ENCODE data around the gene FOLR3. TPM values are rescaled to one million over a fixed set of nuclear protein-coding genes. Genes with fewer than 3 reads are reported as not detected.
"Not testable (repeated sequence)": the region's sequence is repeated elsewhere in the genome, so short reads cannot be mapped to it uniquely, and the experiment has no call there.

The FOLR3 gene
- total RNA-seq: 0.18 and 0.51 TPM in 2 replicates

GRCh38 chr11:72135473-72135872, at the start of gene FOLR3:
Gene FOLR3 (plus strand): TSS chr11:72135725. CDS start chr11:72135953, 228 bp downstream.
- H3K27ac Mint-ChIP-seq: peak within 1 kb of the TSS; percentile 81
- H3K9me3 Mint-ChIP-seq: peaks cover 15% of the 10 kb centered on the region
- peaks cover 10% of the 10 kb centered on the region for H3K36me3 Mint-ChIP-seq (ENCODE audit: low read depth)
- H3K4me3 Mint-ChIP-seq (ENCODE audit: low read depth); DNase-seq (ENCODE audit: low spot score); intact Hi-C loops (cut with micrococcal nuclease): not testable (repeated sequence)
- peaks cover 15% of the 10 kb centered on the region for H3K27me3 Mint-ChIP-seq (ENCODE audit: low read depth)
- H3K4me1 Mint-ChIP-seq (ENCODE audit: low read depth): peaks cover 13% of the 10 kb centered on the region

- Mint-ChIP-seq H3K27ac (no peak overlapping the region), H3K27me3 (ENCODE audit: low read depth) (no peaks in the 10 kb centered on the region), H3K4me1 (ENCODE audit: low read depth) (peaks cover 24% of the 10 kb centered on the region), H3K36me3 (ENCODE audit: low read depth) (peaks cover 22% of the 10 kb centered on the region), H3K4me3 (ENCODE audit: low read depth) (no peak overlapping the region), H3K9me3 (no peaks in the 10 kb centered on the region)
- intact Hi-C loops (cut with micrococcal nuclease): no loop called here
- DNase-seq (ENCODE audit: low spot score): no peak
These were observed 47.3 kb upstream of the FOLR3 start for GRCh38 chr11:72088076-72088808.

- Mint-ChIP-seq H3K27me3 (ENCODE audit: low read depth) (no peaks in the 10 kb centered on the region), H3K9me3 (no peaks in the 10 kb centered on the region), H3K4me3 (ENCODE audit: low read depth) (no peak overlapping the region), H3K4me1 (ENCODE audit: low read depth) (peaks cover 20% of the 10 kb centered on the region), H3K27ac (peak overlapping the region; percentile 58), H3K36me3 (ENCODE audit: low read depth) (peaks cover 34% of the 10 kb centered on the region)
- DNase-seq (ENCODE audit: low spot score): peak; percentile 53
- intact Hi-C loops (cut with micrococcal nuclease): loop anchor here (1.0 kb wide), 1 partner anchor 66 kb away; no protein-coding TSS in a partner anchor
These were observed 44.2 kb upstream of the FOLR3 start for GRCh38 chr11:72091292-72091691.

- no peak overlapping the region for H3K27ac Mint-ChIP-seq
- no peak for DNase-seq (ENCODE audit: low spot score)
- no peaks in the 10 kb centered on the region for H3K27me3 Mint-ChIP-seq (ENCODE audit: low read depth)
- H3K36me3 Mint-ChIP-seq (ENCODE audit: low read depth): peaks cover 60% of the 10 kb centered on the region
- H3K4me3 Mint-ChIP-seq (ENCODE audit: low read depth): no peak overlapping the region
- intact Hi-C loops (cut with micrococcal nuclease): no loop called here
- no peaks in the 10 kb centered on the region for H3K9me3 Mint-ChIP-seq
- peaks cover 26% of the 10 kb centered on the region for H3K4me1 Mint-ChIP-seq (ENCODE audit: low read depth)
These were observed 36.8 kb upstream of the FOLR3 start for GRCh38 chr11:72098741-72099140.

- Mint-ChIP-seq H3K9me3 (no peaks in the 10 kb centered on the region), H3K27me3 (ENCODE audit: low read depth) (no peaks in the 10 kb centered on the region), H3K27ac (no peak overlapping the region), H3K36me3 (ENCODE audit: low read depth) (peaks cover 53% of the 10 kb centered on the region), H3K4me3 (ENCODE audit: low read depth) (no peak overlapping the region), H3K4me1 (ENCODE audit: low read depth) (peaks cover 32% of the 10 kb centered on the region)
- DNase-seq (ENCODE audit: low spot score): no peak
- intact Hi-C loops (cut with micrococcal nuclease): no loop called here
These were observed 35.5 kb upstream of the FOLR3 start for GRCh38 chr11:72100009-72100408.

- Mint-ChIP-seq H3K27ac (peak overlapping the region; percentile 9), H3K4me1 (ENCODE audit: low read depth) (peaks cover 32% of the 10 kb centered on the region), H3K4me3 (ENCODE audit: low read depth) (no peak overlapping the region), H3K27me3 (ENCODE audit: low read depth) (no peaks in the 10 kb centered on the region), H3K36me3 (ENCODE audit: low read depth) (peaks cover 50% of the 10 kb centered on the region), H3K9me3 (no peaks in the 10 kb centered on the region)
- intact Hi-C loops (cut with micrococcal nuclease): no loop called here
- DNase-seq (ENCODE audit: low spot score): no peak
These were observed 35.1 kb upstream of the FOLR3 start for GRCh38 chr11:72100462-72100861.

- no peaks in the 10 kb centered on the region for H3K9me3 Mint-ChIP-seq
- intact Hi-C loops (cut with micrococcal nuclease): loop anchor here (2.0 kb wide), 3 partner anchors 39 to 123 kb away; partner anchors contain the start of gene INPPL1
These were observed 33.4 kb upstream of the FOLR3 start for GRCh38 chr11:72102162-72102561.

GRCh38 chr11:72102631-72102945, 32.9 kb upstream of the FOLR3 start:
- no peak for DNase-seq (ENCODE audit: low spot score)
- peak overlapping the region; percentile 95 for H3K4me3 Mint-ChIP-seq (ENCODE audit: low read depth)
- intact Hi-C loops (cut with micrococcal nuclease): loop anchor here (2.0 kb wide), 3 partner anchors 38 to 122 kb away; partner anchors contain the start of gene INPPL1
- H3K27me3 Mint-ChIP-seq (ENCODE audit: low read depth): no peaks in the 10 kb centered on the region
- peak overlapping the region; percentile 96 for H3K27ac Mint-ChIP-seq
- H3K36me3 Mint-ChIP-seq (ENCODE audit: low read depth): peaks cover 42% of the 10 kb centered on the region
- no peaks in the 10 kb centered on the region for H3K9me3 Mint-ChIP-seq
- H3K4me1 Mint-ChIP-seq (ENCODE audit: low read depth): peaks cover 32% of the 10 kb centered on the region

More at GRCh38 chr11:72102162-72102561, 33.4 kb upstream of the FOLR3 start:
- no peak for DNase-seq (ENCODE audit: low spot score)
- Mint-ChIP-seq H3K4me3 (ENCODE audit: low read depth) (peak overlapping the region; percentile 95), H3K4me1 (ENCODE audit: low read depth) (peaks cover 32% of the 10 kb centered on the region), H3K27me3 (ENCODE audit: low read depth) (no peaks in the 10 kb centered on the region), H3K27ac (peak overlapping the region; percentile 96), H3K36me3 (ENCODE audit: low read depth) (peaks cover 42% of the 10 kb centered on the region)

GRCh38 chr11:72102946-72103753, 32.4 kb upstream of the FOLR3 start, which contains the start of gene LAMTOR1:
Gene LAMTOR1 (minus strand): TSS chr11:72103297. CDS start chr11:72103224, 73 bp downstream.
- intact Hi-C loops (cut with micrococcal nuclease): loop anchor here (1.0 to 2.0 kb wide), 5 partner anchors 9 to 122 kb away; partner anchors contain the start of genes ANAPC15, INPPL1, LRRC51 and NUMA1
- no peaks in the 10 kb centered on the region for H3K9me3 Mint-ChIP-seq

GRCh38 chr11:72103754-72104167, 31.8 kb upstream of the FOLR3 start:
- Mint-ChIP-seq H3K4me3 (ENCODE audit: low read depth) (peak overlapping the region; percentile 95), H3K9me3 (no peaks in the 10 kb centered on the region), H3K4me1 (ENCODE audit: low read depth) (peaks cover 32% of the 10 kb centered on the region), H3K36me3 (ENCODE audit: low read depth) (peaks cover 32% of the 10 kb centered on the region), H3K27ac (peak overlapping the region; percentile 96), H3K27me3 (ENCODE audit: low read depth) (no peaks in the 10 kb centered on the region)
- intact Hi-C loops (cut with micrococcal nuclease): loop anchor here (1.0 to 2.0 kb wide), 5 partner anchors 9 to 121 kb away; partner anchors contain the start of genes ANAPC15, INPPL1, LRRC51 and NUMA1
- no peak for DNase-seq (ENCODE audit: low spot score)

More at GRCh38 chr11:72102946-72103753, 32.4 kb upstream of the FOLR3 start, which contains the start of gene LAMTOR1:
- Mint-ChIP-seq H3K27me3 (ENCODE audit: low read depth) (no peaks in the 10 kb centered on the region), H3K4me1 (ENCODE audit: low read depth) (peaks cover 32% of the 10 kb centered on the region), H3K36me3 (ENCODE audit: low read depth) (peaks cover 36% of the 10 kb centered on the region), H3K27ac (peak within 1 kb of the TSS; percentile 96), H3K4me3 (ENCODE audit: low read depth) (peak within 1 kb of the TSS; percentile 95)
- peak; percentile 97 for DNase-seq (ENCODE audit: low spot score)

- intact Hi-C loops (cut with micrococcal nuclease): no loop called here
- Mint-ChIP-seq H3K4me1 (ENCODE audit: low read depth) (peaks cover 25% of the 10 kb centered on the region), H3K4me3 (ENCODE audit: low read depth) (no peak within 1 kb of the TSS), H3K27me3 (ENCODE audit: low read depth) (no peaks in the 10 kb centered on the region), H3K36me3 (ENCODE audit: low read depth) (peaks cover 33% of the 10 kb centered on the region), H3K27ac (no peak within 1 kb of the TSS), H3K9me3 (no peaks in the 10 kb centered on the region)
- no peak for DNase-seq (ENCODE audit: low spot score)
These were observed 29.6 kb upstream of the FOLR3 start, which contains the start of gene TOMT for GRCh38 chr11:72105888-72106287. Gene TOMT (plus strand): TSS chr11:72105924. CDS start chr11:72105952, 28 bp downstream.

GRCh38 chr11:72111300-72112142, 24.0 kb upstream of the FOLR3 start:
- intact Hi-C loops (cut with micrococcal nuclease): loop anchor here (1.0 kb wide), 5 partner anchors 8 to 112 kb away; partner anchors contain the start of genes LAMTOR1, LRRC51 and NUMA1
- no peaks in the 10 kb centered on the region for H3K9me3 Mint-ChIP-seq
- no peaks in the 10 kb centered on the region for H3K27me3 Mint-ChIP-seq (ENCODE audit: low read depth)
- no peak for DNase-seq (ENCODE audit: low spot score)
- H3K36me3 Mint-ChIP-seq (ENCODE audit: low read depth): peaks cover 14% of the 10 kb centered on the region
- H3K27ac Mint-ChIP-seq: peak overlapping the region; percentile 98
- H3K4me1 Mint-ChIP-seq (ENCODE audit: low read depth): peaks cover 16% of the 10 kb centered on the region
- peak overlapping the region; percentile 89 for H3K4me3 Mint-ChIP-seq (ENCODE audit: low read depth)
